IMR-90 (cell line): ENCODE data around the gene EIF2A. TPM values are rescaled to one million over a fixed set of nuclear protein-coding genes. Genes with fewer than 3 reads are reported as not detected.

ENCODE experiments used
- ATAC-seq: fragments of 200-7000 bp; cut with Tn5 transposase; 2 replicates; pipeline ENCODE4 v1.9.1; 2020; ENCODE audit warnings: low read depth, mild to moderate bottlenecking, moderate library complexity
- BruUV-seq: library from RNA; stranded (reverse); fragments of 400-500 nt; replicated peaks from 2 replicates; lab custom pipeline; 2021; lab: Mats Ljungman, UMichigan
- CTCF ChIA-PET: fragments of 300-600 bp; formaldehyde crosslinking; extraction: SDS; loops from one replicate; lab custom pipeline; 2021; ENCODE audit warnings: antibody characterized with exemption; lab: Yijun Ruan, JAX
- POLR2A ChIA-PET: fragments of 300-600 bp; sonication (Branson Sonifier 250); formaldehyde crosslinking; loops from one replicate; lab custom pipeline; 2022; ENCODE audit warnings: antibody characterized with exemption; ENCODE audit not compliant: unreplicated experiment; lab: Charles Lee
- DNase-seq: peaks from one replicate; pipeline ENCODE4 v3.0.0; 2013
- H2AFZ ChIP-seq: replicated peaks from 2 replicates; pipeline ENCODE3; 2013; ENCODE audit warnings: low read length, mild to moderate bottlenecking; ENCODE audit not compliant: poor library complexity
- H2AK5ac ChIP-seq: 2 replicates; pipeline ENCODE4 v1.6.1; 2013; ENCODE audit warnings: low read depth, low read length, inconsistent platforms
- H2AK9ac ChIP-seq: replicated peaks from 2 replicates; pipeline ENCODE3; 2013; ENCODE audit warnings: mild to moderate bottlenecking, low read depth, low read length, moderate library complexity; ENCODE audit not compliant: poor library complexity
- H2BK120ac ChIP-seq: 2 replicates; pipeline ENCODE4 v1.6.1; 2013; ENCODE audit warnings: low read depth, low read length, inconsistent platforms
- H2BK15ac ChIP-seq: 3 replicates; pipeline ENCODE4 v1.6.1; 2013; ENCODE audit warnings: low read depth, low read length, inconsistent platforms
- H2BK20ac ChIP-seq: 2 replicates; pipeline ENCODE4 v1.6.1; 2013; ENCODE audit warnings: low read depth, mild to moderate bottlenecking, inconsistent platforms, low read length, moderate library complexity
- H2BK5ac ChIP-seq: 2 replicates; pipeline ENCODE4 v1.6.1; 2013; ENCODE audit warnings: mild to moderate bottlenecking, low read depth, low read length, inconsistent platforms; ENCODE audit not compliant: poor library complexity, severe bottlenecking
- H3K14ac ChIP-seq: replicated peaks from 2 replicates; pipeline ENCODE4 v1.6.1; 2013; ENCODE audit warnings: low read depth, low read length, inconsistent platforms
- H3K18ac ChIP-seq: 2 replicates; pipeline ENCODE4 v1.6.1; 2013; ENCODE audit warnings: low read depth, low read length, control low read depth
- H3K23ac ChIP-seq: 2 replicates; pipeline ENCODE4 v1.6.1; 2013; ENCODE audit warnings: low read depth, low read length, inconsistent platforms
- H3K27ac ChIP-seq: 2 replicates; pipeline ENCODE4 v1.5.1; 2013; ENCODE audit warnings: mild to moderate bottlenecking, control low read depth, low read length; ENCODE audit not compliant: insufficient read depth
- H3K27me3 ChIP-seq: 2 replicates; pipeline ENCODE4 v1.6.1; 2013; ENCODE audit warnings: low read length; ENCODE audit not compliant: control insufficient read depth, insufficient read depth
- H3K36me3 ChIP-seq: 2 replicates; pipeline ENCODE4 v1.6.1; 2013; ENCODE audit warnings: low read length, mixed read lengths; ENCODE audit not compliant: control insufficient read depth, insufficient read depth
- H3K4ac ChIP-seq: 2 replicates; pipeline ENCODE4 v1.6.1; 2013; ENCODE audit warnings: low read depth, low read length, inconsistent platforms
- H3K4me1 ChIP-seq: 2 replicates; pipeline ENCODE4 v1.6.1; 2013; ENCODE audit warnings: low read length, mixed read lengths; ENCODE audit not compliant: control insufficient read depth, insufficient read depth
- H3K4me2 ChIP-seq: 2 replicates; pipeline ENCODE4 v1.6.1; 2013; ENCODE audit warnings: low read depth, mild to moderate bottlenecking, control low read depth, low read length, moderate library complexity
- H3K4me3 ChIP-seq: 2 replicates; pipeline ENCODE4 v1.5.1; 2013; ENCODE audit warnings: low read depth, mild to moderate bottlenecking, control low read depth, low read length, moderate library complexity; ENCODE audit not compliant: insufficient read depth
- H3K56ac ChIP-seq: 2 replicates; pipeline ENCODE4 v1.6.1; 2013; ENCODE audit warnings: low read length, inconsistent platforms; ENCODE audit not compliant: insufficient read depth; ENCODE audit errors: extremely low read depth
- H3K79me1 ChIP-seq, 2 experiments: 2 replicates each; pipeline ENCODE4 v1.6.1; 2013; ENCODE audit warnings: low read length in 2 of 2, inconsistent platforms in 1 of 2, low read depth in 1 of 2
- H3K9ac ChIP-seq: 2 replicates; pipeline ENCODE4 v1.6.1; 2013; ENCODE audit warnings: low read depth, low read length, control low read depth
- H3K9me1 ChIP-seq: 2 replicates; pipeline ENCODE4 v1.6.1; 2013; ENCODE audit warnings: low read length, inconsistent platforms; ENCODE audit not compliant: insufficient read depth
- H3K9me3 ChIP-seq: 2 replicates; pipeline ENCODE4 v1.6.1; 2013; ENCODE audit warnings: low read length; ENCODE audit not compliant: control insufficient read depth, insufficient read depth
- H4K20me1 ChIP-seq: 2 replicates; pipeline ENCODE4 v1.6.1; 2013; ENCODE audit warnings: low read length, inconsistent platforms; ENCODE audit not compliant: insufficient read depth
- H4K5ac ChIP-seq: 2 replicates; pipeline ENCODE4 v1.6.1; 2013; ENCODE audit warnings: mild to moderate bottlenecking, low read depth, low read length, control low read depth
- H4K8ac ChIP-seq, 2 experiments: 2 replicates each; pipeline ENCODE4 v1.6.1; 2013; ENCODE audit warnings: low read depth in 2 of 2, low read length in 2 of 2, control low read depth in 1 of 2, inconsistent platforms in 1 of 2
- H4K91ac ChIP-seq: 2 replicates; pipeline ENCODE4 v1.6.1; 2013; ENCODE audit warnings: low read depth, low read length, inconsistent platforms; ENCODE audit not compliant: insufficient read depth
- RAD21 ChIP-seq: IDR thresholded peaks from 2 replicates; pipeline ENCODE4 v1.6.1; 2012; ENCODE audit warnings: low read length, improper control_type of control experiment
- RFX5 ChIP-seq: IDR thresholded peaks from 2 replicates; pipeline ENCODE4 v1.8.0; 2012; ENCODE audit warnings: low read depth, mild to moderate bottlenecking, low read length, moderate library complexity
- SMC3 ChIP-seq: fragments of 150-350 bp; IDR thresholded peaks from 2 replicates; pipeline ENCODE4 v1.6.1; 2016; ENCODE audit warnings: low read depth, mild to moderate bottlenecking, antibody characterized with exemption, low read length, moderate library complexity
- WGBS, 2 experiments: methylation state at CpG; one replicate each; pipeline versions ENCODE4 v1.1.5 to v1.1.7; 2013; ENCODE audit warnings: missing lambda C conversion rate in 2 of 2; ENCODE audit not compliant: insufficient read length in 1 of 2; ENCODE audit errors: extremely low coverage in 2 of 2; 5-methylcytosine and 5-hydroxymethylcytosine counted together
- dilution Hi-C: fragments of 300-500 bp; cut with HindIII; formaldehyde crosslinking; loops from one replicate; pipeline ENCODE4 v1.14.3; 2018; ENCODE audit warnings: low sequenced_read_pairs; ENCODE audit not compliant: unreplicated experiment
- in situ Hi-C: fragments of 300-500 bp; cut with MboI; formaldehyde crosslinking; loops from 3 replicates; pipeline ENCODE4 v1.14.3; 2019; ENCODE audit warnings: low sequenced_read_pairs, inconsistent platforms, mixed read lengths
- intact Hi-C: fragments of 100-400 bp; cut with micrococcal nuclease; formaldehyde crosslinking; loops from 2 replicates; pipeline ENCODE4 v1.10.0; 2022
- polyA plus RNA-seq, 3 experiments: library from polyadenylated mRNA; depleted of rRNA; stranded (reverse); fragments of >200 nt; gene quantifications; 2 replicates each; pipeline ENCODE4 v1.2.3, GENCODE V29; 2012; ENCODE audit warnings: low replicate concordance in 1 of 3
- total RNA-seq: library from RNA; depleted of rRNA; stranded (reverse); fragments of >200 nt; gene quantifications from 2 replicates; pipeline ENCODE4 v1.2.3, GENCODE V29; 2012

The EIF2A gene
- total and polyA plus RNA-seq, 2 of the 4 experiments (the other 2 are of a cell fraction): 61.2 to 166 TPM

GRCh38 chr3:150589759-150590158 is 43.2 kb downstream of the EIF2A start:
- Histone ChIP-seq H3K27me3 (no peaks in the 10 kb centered on the region), H2BK120ac (no peak overlapping the region), H3K36me3 (peaks cover 9% of the 10 kb centered on the region), H3K9me1 (0 out of 2 replicates have a peak, but pooled peaks cover 2% of the 10 kb centered on the region), H3K27ac (no peak overlapping the region), H2AK9ac (no peak overlapping the region), H4K8ac (no peak overlapping the region), H3K4ac (no peak overlapping the region), H2BK15ac (no peak overlapping the region), H3K9me3 (no peaks in the 10 kb centered on the region), H3K79me1 (peaks cover 10 to 25% of the 10 kb centered on the region in 2 experiments; a peak in 2 of 4 replicates), H2AK5ac (no peak overlapping the region), H3K56ac (no peak overlapping the region), H3K14ac (no peak overlapping the region), H3K23ac (no peak overlapping the region), H4K20me1 (no peaks in the 10 kb centered on the region), H2AFZ (no peak overlapping the region), H2BK5ac (no peak overlapping the region), H3K9ac (no peak overlapping the region), H4K91ac (no peak overlapping the region), H3K4me3 (no peak overlapping the region), H4K5ac (no peak overlapping the region), H2BK20ac (no peak overlapping the region), H3K18ac (no peak overlapping the region), H3K4me2 (no peak overlapping the region), H3K4me1 (0 out of 2 replicates have a peak, but pooled peaks cover 2% of the 10 kb centered on the region)
- dilution Hi-C loops (no loop called here), intact Hi-C loops (loop anchor here (2.0 kb wide), 1 partner anchor 275 kb away; no protein-coding TSS in a partner anchor), in situ Hi-C loops (no loop called here)
- ChIA-PET POLR2A (no interaction called here), CTCF (interaction anchor here (0.6 kb wide), 1 partner anchor 9 kb away, joined by 13 read pairs; no protein-coding TSS in a partner anchor)
- WGBS, 2 experiments: no CpG with 5 or more reads among the region's 6 CpGs
- TF ChIP-seq RAD21 (no peak), RFX5 (peak; percentile 80), SMC3 (no peak)
- BruUV-seq: no TSS peak
- ATAC-seq (peak; percentile 50), DNase-seq (peak; percentile 32)
